ENCODE results near the gene TRAPPC3.
"Not testable (repeated sequence)": the region's sequence is repeated elsewhere in the genome, so short reads cannot be mapped to it uniquely, and the experiment has no call there.

The TRAPPC3 gene

GRCh38 chr1:36149237-36149972, at the start of gene TRAPPC3:
Gene TRAPPC3, minus strand, starts transcription at chr1:36149486. Its CDS starts 108 bp downstream, at chr1:36149378.
- Mint-ChIP-seq H3K36me3 (peaks cover 7% of the 10 kb centered on the region), H3K9me3 (no peaks in the 10 kb centered on the region), H3K27ac (peak within 1 kb of the TSS; percentile 92), H3K4me3 (peak within 1 kb of the TSS; percentile 95), H3K27me3 (no peaks in the 10 kb centered on the region), H3K4me1 (peaks cover 74% of the 10 kb centered on the region)
- CTCF ChIA-PET: interaction anchor here (0.6 to 9.5 kb wide), 27 partner anchors 12 to 278 kb away, joined by 3 to 179 read pairs (median 5); partner anchors contain the start of genes EVA1B, SH3D21 and THRAP3
- DNase-seq: peak; percentile 100

GRCh38 chr1:36198641-36199040, 49.4 kb upstream of the TRAPPC3 start:
- no peak overlapping the region for H3K4me3 Mint-ChIP-seq
- no peaks in the 10 kb centered on the region for H3K36me3 Mint-ChIP-seq
- no peaks in the 10 kb centered on the region for H3K4me1 Mint-ChIP-seq
- CTCF ChIA-PET: interaction anchor here (0.6 to 1.8 kb wide), 2 partner anchors 11 to 13 kb away, joined by 4 to 6 read pairs; no protein-coding TSS in a partner anchor
- H3K27ac Mint-ChIP-seq: no peak overlapping the region
- H3K27me3 Mint-ChIP-seq: peaks cover 19% of the 10 kb centered on the region
- no peaks in the 10 kb centered on the region for H3K9me3 Mint-ChIP-seq
- DNase-seq: no peak

GRCh38 chr1:36196805-36197204, 47.5 kb upstream of the TRAPPC3 start:
- DNase-seq, H3K4me3 Mint-ChIP-seq, H3K9me3 Mint-ChIP-seq, H3K27ac Mint-ChIP-seq, H3K36me3 Mint-ChIP-seq, H3K4me1 Mint-ChIP-seq: not testable (repeated sequence)
- H3K27me3 Mint-ChIP-seq: peaks cover 15% of the 10 kb centered on the region
- CTCF ChIA-PET: interaction anchor here (1.8 kb wide), 1 partner anchor 9 kb away, joined by 6 read pairs; no protein-coding TSS in a partner anchor

DNA sequence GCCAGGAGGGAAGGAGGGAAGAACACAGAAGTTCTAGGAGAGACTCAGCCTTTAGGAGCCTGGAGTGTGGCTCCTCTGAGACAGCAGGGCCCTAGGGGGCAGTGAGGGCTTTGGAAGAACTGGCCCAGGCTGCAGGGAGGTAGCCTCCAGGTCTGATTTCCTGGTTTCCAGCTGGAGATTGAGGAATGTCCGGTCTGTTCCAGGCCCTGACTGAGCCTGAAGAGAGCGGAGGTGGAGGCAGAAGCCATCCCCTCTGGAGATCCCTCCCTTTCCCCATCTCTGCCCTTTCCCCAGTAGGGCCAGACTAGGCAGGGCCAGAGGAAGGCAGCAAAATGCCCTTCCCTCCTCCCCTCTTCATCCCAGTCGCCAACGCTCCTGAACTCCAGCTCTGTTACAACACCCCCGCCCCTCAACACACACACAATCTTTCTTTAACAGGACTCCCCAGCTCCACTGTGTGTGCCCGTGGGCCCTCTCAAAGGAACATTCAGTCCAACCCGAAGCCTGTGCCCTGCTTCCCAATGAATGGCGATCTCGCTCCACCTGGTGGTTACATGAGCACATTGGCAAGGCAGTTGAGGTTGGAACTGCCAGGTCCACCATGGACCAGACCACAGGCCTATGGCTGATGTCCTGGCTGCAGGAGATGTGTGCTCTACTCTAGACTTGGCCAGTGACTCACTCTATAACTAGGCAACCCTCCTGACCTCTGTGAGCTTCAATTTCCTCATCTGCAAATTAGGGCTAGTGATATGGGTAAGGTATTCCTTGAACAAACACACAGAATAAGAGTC, 38.7 kb upstream of the TRAPPC3 start:
- peak overlapping the region; percentile 24 for H3K27ac Mint-ChIP-seq
- H3K4me1 Mint-ChIP-seq: peaks cover 12% of the 10 kb centered on the region
- H3K36me3 Mint-ChIP-seq: no peaks in the 10 kb centered on the region
- H3K4me3 Mint-ChIP-seq: no peak overlapping the region
- H3K9me3 Mint-ChIP-seq: no peaks in the 10 kb centered on the region
- no peaks in the 10 kb centered on the region for H3K27me3 Mint-ChIP-seq
- peak; percentile 89 for DNase-seq
- CTCF ChIA-PET: interaction anchor here (0.5 to 8.9 kb wide), 34 partner anchors 10 to 234 kb away, joined by 3 to 179 read pairs (median 4); partner anchors contain the start of genes MAP7D1, SH3D21, THRAP3 and TRAPPC3

DNA sequence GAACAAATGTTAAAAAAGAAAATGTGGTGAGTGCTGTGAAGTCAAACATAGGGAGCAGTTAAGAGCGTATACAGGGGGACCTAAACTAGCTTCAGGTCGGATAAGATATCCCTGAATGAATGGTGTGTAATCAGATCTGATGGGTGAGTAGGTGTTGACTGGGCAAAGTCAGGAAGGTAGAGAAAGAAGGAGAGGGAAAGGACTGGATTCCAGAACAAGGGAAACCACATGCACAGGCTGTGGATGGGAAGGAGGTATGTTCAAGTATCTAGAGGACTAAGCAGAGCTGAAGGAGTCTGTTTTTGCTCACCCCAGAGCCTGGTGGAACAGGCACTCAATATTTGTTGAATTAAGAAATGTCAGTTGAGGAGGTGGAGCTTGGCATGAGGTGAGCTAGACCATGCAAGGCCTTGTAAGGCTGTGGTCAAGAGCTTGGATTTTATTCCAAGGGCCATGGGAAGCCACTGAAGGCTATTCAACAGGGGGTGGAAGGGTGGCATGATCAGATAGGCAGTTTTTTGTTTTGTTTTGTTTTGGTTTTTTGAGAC, 34.1 kb upstream of the TRAPPC3 start:
- peak overlapping the region; percentile 8 for H3K27ac Mint-ChIP-seq
- CTCF ChIA-PET: interaction anchor here (0.5 to 8.9 kb wide), 4 partner anchors 30 to 102 kb away, joined by 3 to 179 read pairs (median 4); partner anchors contain the start of genes MAP7D1 and TRAPPC3

DNA sequence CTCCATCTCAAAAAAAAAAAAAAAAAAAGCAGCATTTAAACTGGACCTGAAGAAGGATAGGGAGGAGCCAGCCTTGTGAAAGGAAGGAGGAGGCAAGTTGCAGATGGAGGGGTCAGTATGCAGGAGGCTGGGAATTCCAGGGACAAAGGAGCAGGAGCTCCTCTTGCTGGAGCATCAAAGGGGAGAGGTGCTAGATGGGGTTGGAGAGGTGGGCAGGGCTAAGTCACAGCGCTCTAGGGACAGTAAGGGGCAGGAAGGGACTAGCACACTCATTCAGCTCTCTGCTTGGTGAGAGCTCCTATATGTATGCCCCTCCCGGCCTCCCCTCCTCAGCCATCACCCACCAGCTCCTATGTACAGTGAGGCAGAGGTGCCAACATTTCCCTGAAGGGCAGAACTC, 33.4 kb upstream of the TRAPPC3 start:
- Mint-ChIP-seq H3K27ac (peak overlapping the region; percentile 10), H3K9me3 (no peaks in the 10 kb centered on the region), H3K4me3 (no peak overlapping the region), H3K4me1 (peaks cover 6% of the 10 kb centered on the region), H3K36me3 (peaks cover 21% of the 10 kb centered on the region), H3K27me3 (no peaks in the 10 kb centered on the region)
- no peak for DNase-seq
- CTCF ChIA-PET: interaction anchor here (0.5 to 8.9 kb wide), 3 partner anchors 30 to 103 kb away, joined by 3 to 179 read pairs (median 5); partner anchors contain the start of genes MAP7D1 and TRAPPC3

More for the DNA sequence above, 34.1 kb upstream of the TRAPPC3 start:
- no peak overlapping the region for H3K4me3 Mint-ChIP-seq
- H3K9me3 Mint-ChIP-seq: no peaks in the 10 kb centered on the region
- peaks cover 19% of the 10 kb centered on the region for H3K36me3 Mint-ChIP-seq
- no peaks in the 10 kb centered on the region for H3K27me3 Mint-ChIP-seq
- no peak for DNase-seq
- H3K4me1 Mint-ChIP-seq: peaks cover 12% of the 10 kb centered on the region

DNA sequence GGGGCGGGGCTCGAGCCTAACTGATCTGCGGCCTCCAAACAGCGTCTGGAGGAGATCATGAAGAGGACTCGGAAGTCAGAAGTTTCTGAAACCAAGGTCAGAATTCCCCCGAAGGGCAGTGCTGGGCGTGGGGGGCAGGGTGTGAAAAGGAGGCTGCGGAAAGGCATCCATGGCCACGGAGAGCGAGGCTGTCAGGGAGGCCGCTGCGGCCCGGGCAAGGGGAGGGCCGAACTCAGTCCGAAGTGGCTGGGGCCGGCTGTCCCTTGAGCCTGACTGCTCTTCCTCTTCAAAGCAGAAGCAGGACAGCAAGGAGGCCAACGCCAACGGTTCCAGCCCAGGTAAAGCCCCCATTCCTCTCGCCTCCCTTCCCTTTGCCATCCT, 29.9 kb upstream of the TRAPPC3 start:
- no peaks in the 10 kb centered on the region for H3K27me3 Mint-ChIP-seq
- no peaks in the 10 kb centered on the region for H3K4me1 Mint-ChIP-seq
- H3K36me3 Mint-ChIP-seq: peaks cover 40% of the 10 kb centered on the region
- no peak for DNase-seq
- H3K4me3 Mint-ChIP-seq: no peak overlapping the region
- CTCF ChIA-PET: no interaction called here
- no peak overlapping the region for H3K27ac Mint-ChIP-seq
- no peaks in the 10 kb centered on the region for H3K9me3 Mint-ChIP-seq

DNA sequence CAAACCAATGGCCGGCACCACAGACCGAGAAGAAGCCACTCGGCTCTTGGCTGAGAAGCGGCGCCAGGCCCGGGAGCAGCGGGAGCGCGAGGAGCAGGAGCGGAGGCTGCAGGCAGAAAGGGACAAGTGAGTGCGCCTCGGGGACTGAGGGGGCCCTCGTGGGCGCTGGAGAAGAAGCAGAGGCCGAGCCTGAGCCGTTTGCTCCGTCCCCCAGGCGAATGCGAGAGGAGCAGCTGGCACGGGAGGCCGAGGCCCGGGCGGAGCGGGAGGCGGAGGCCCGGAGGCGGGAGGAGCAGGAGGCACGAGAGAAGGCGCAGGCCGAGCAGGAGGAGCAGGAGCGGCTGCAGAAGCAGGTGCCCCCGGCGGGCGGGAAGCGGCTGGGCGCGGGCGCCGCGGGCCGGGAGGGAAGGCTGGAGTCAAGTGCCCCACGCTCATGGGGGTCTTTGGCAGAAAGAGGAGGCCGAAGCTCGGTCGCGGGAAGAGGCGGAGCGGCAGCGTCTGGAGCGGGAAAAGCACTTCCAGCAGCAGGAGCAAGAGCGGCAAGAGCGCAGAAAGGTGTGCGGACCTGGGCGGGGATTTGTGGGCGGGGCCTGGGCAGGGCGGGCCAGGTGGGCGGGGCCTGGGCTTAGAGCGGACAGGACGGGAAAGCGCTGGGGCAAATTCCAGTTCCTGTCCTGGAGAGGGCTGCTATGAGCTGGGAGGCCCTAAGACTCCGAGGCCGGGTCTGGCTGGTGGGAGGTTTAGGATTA, 29.4 kb upstream of the TRAPPC3 start:
- H3K4me1 Mint-ChIP-seq: no peaks in the 10 kb centered on the region
- H3K4me3 Mint-ChIP-seq: no peak overlapping the region
- CTCF ChIA-PET: no interaction called here
- no peak overlapping the region for H3K27ac Mint-ChIP-seq
- no peak for DNase-seq
- H3K27me3 Mint-ChIP-seq: no peaks in the 10 kb centered on the region
- no peaks in the 10 kb centered on the region for H3K9me3 Mint-ChIP-seq
- H3K36me3 Mint-ChIP-seq: peaks cover 46% of the 10 kb centered on the region

DNA sequence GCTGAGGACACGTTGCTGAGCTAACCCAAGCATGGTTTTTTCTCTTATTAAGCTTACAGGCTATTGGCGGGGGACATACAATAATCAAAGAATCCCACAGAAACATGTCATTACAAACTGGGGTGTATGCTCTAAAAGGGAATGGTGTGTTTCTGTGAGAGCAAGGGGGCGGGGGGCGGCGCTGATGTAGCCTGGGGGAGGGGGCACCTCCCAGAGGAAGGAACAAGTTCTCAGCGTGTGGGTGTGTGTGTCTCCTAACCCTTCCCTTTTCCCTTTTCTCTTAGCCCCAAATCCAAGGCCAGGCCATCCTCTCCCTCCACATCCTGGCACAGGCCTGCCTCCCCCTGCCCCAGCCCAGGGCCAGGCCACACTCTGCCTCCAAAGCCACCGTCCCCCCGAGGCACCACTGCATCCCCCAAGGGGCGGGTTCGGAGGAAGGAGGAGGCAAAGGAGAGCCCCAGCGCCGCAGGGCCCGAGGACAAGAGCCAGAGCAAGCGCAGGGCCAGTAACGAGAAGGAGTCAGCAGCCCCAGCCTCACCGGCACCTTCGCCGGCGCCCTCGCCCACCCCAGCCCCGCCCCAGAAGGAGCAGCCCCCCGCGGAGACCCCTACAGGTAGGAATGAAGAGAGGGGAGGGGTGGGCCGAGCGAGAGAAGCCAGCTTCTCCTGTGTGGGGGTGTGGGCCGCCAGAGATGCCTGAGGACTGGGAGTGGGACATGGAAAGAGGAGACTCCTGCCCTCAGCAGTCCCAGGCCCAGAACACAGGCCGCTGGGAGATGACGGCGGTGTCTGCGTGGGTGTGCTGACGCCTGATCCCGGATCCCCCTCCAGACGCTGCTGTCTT, 28.5 kb upstream of the TRAPPC3 start:
- Mint-ChIP-seq H3K36me3 (peaks cover 53% of the 10 kb centered on the region), H3K4me1 (no peaks in the 10 kb centered on the region), H3K27me3 (no peaks in the 10 kb centered on the region), H3K9me3 (no peaks in the 10 kb centered on the region), H3K4me3 (no peak overlapping the region), H3K27ac (no peak overlapping the region)
- no peak for DNase-seq
- CTCF ChIA-PET: no interaction called here

GRCh38 chr1:36176106-36176949, 27.0 kb upstream of the TRAPPC3 start:
- H3K9me3 Mint-ChIP-seq: no peaks in the 10 kb centered on the region
- CTCF ChIA-PET: no interaction called here
- peaks cover 63% of the 10 kb centered on the region for H3K36me3 Mint-ChIP-seq
- DNase-seq: no peak
- H3K4me1 Mint-ChIP-seq: no peaks in the 10 kb centered on the region
- no peaks in the 10 kb centered on the region for H3K27me3 Mint-ChIP-seq
- H3K27ac Mint-ChIP-seq: no peak overlapping the region
- no peak overlapping the region for H3K4me3 Mint-ChIP-seq

GRCh38 chr1:36175137-36176095, 26.1 kb upstream of the TRAPPC3 start:
- CTCF ChIA-PET: no interaction called here
- Mint-ChIP-seq H3K9me3 (no peaks in the 10 kb centered on the region), H3K27ac (no peak overlapping the region), H3K4me1 (no peaks in the 10 kb centered on the region), H3K4me3 (no peak overlapping the region), H3K27me3 (no peaks in the 10 kb centered on the region), H3K36me3 (peaks cover 64% of the 10 kb centered on the region)
- no peak for DNase-seq
